Karpas-422 (cell line): Measurements from ENCODE around the gene KCNH6. TPM values are rescaled to one million over a fixed set of nuclear protein-coding genes. Genes with fewer than 3 reads are reported as not detected.

Source experiments
- DNase-seq: peaks from one replicate; pipeline ENCODE4 v3.0.0-alpha.2; 2015
- H2AFZ ChIP-seq: fragments of 200-600 bp; sonication (generic); 2 replicates; pipeline ENCODE4 v1.6.1; 2014; ENCODE audit warnings: antibody characterized with exemption, low read length, mixed read lengths
- H3K27ac ChIP-seq: fragments of 200-600 bp; sonication (generic); 2 replicates; pipeline ENCODE4 v1.5.1; 2014; ENCODE audit warnings: mild to moderate bottlenecking, low read length, moderate library complexity
- H3K27me3 ChIP-seq: fragments of 200-600 bp; sonication (generic); 2 replicates; pipeline ENCODE4 v1.6.1; 2014; ENCODE audit warnings: low read length, mixed read lengths
- H3K36me3 ChIP-seq: fragments of 200-600 bp; sonication (generic); 2 replicates; pipeline ENCODE4 v1.6.1; 2014; ENCODE audit warnings: low read length, mixed read lengths; ENCODE audit not compliant: insufficient read depth
- H3K4me1 ChIP-seq: fragments of 200-600 bp; sonication (generic); 2 replicates; pipeline ENCODE4 v1.6.1; 2014; ENCODE audit warnings: mild to moderate bottlenecking, low read length, mixed read lengths
- H3K4me2 ChIP-seq: fragments of 200-600 bp; sonication (generic); 2 replicates; pipeline ENCODE4 v1.6.1; 2014; ENCODE audit warnings: low read length, low read depth, mild to moderate bottlenecking; ENCODE audit not compliant: poor library complexity, severe bottlenecking
- H3K4me3 ChIP-seq: fragments of 200-600 bp; sonication (generic); 2 replicates; pipeline ENCODE4 v1.5.1; 2014; ENCODE audit warnings: mild to moderate bottlenecking, antibody characterized with exemption, low read length, mixed read lengths
- H3K79me2 ChIP-seq: fragments of 200-600 bp; sonication (generic); 2 replicates; pipeline ENCODE4 v1.6.1; 2014; ENCODE audit warnings: mild to moderate bottlenecking, low read length, mixed read lengths
- H3K9ac ChIP-seq: fragments of 200-600 bp; sonication (generic); 2 replicates; pipeline ENCODE4 v1.6.0; 2014; ENCODE audit warnings: low read length
- H3K9me2 ChIP-seq: fragments of 200-600 bp; sonication (generic), shearing (Covaris generic); replicated peaks from 2 replicates; pipeline ENCODE4 v1.6.0; 2014; ENCODE audit warnings: mild to moderate bottlenecking, low read length, moderate library complexity; ENCODE audit not compliant: insufficient read depth
- H3K9me3 ChIP-seq: fragments of 300-700, 200-600 bp; sonication (generic); 2 replicates; pipeline ENCODE4 v1.6.1; 2014; ENCODE audit warnings: low read length, mixed read lengths
- H4K20me1 ChIP-seq: fragments of 200-600 bp; sonication (generic); 2 replicates; pipeline ENCODE4 v1.6.1; 2014; ENCODE audit warnings: mild to moderate bottlenecking, antibody characterized with exemption, low read length, low read depth; ENCODE audit not compliant: insufficient read depth
- total RNA-seq: library from RNA; depleted of rRNA; stranded (reverse); fragments of >200 nt; shearing (Covaris generic); gene quantifications from 2 replicates; pipeline ENCODE4 v1.2.3, GENCODE V29; 2014; ENCODE audit warnings: low replicate concordance

KCNH6 gene
- total RNA-seq, 1 experiment from 2014 or later = not detected

DNA sequence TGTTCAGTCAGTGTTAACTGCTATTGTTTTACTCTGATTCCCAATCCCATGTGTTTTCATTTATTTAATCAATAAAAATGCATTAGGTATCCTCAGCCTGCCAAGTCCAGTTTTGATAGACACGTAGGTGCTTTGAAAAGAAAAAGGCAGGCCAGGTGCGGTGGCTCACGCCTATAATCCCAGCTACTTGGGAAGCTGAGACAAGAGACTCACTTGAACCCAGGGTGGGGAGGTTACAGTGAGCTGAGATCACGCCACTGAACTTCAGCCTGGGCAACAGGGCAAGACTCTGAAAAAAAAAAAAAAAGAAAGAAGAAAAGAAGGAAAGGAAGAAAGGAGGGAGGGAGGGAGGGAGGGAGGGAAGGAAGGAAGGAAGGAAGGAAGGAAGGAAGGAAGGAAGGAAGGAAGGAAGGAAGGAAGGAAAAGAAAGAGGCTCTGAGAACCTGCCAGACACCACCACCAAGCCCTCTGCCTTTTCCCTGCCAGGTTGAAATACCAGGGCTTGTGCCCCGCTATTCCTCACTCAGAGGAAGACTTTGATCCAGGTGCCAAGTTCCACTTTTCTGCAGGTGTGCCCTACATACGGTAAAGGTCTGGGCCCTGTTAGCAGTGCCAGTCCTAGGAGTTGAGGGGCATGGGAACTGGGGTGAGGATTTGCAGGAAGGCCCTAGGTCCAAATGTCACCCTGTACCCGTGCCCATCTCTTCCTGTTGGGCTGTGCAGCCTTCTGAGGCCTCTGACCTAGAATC is 10.1 kb upstream of the KCNH6 start:
- H3K9me3 ChIP-seq = no peaks in the 10 kb centered on the region
- H3K27me3 ChIP-seq = no peaks in the 10 kb centered on the region
- peaks cover 51% of the 10 kb centered on the region for H3K4me1 ChIP-seq
- no peak overlapping the region; the same call in 1 of the 2 replicates for H3K9ac ChIP-seq
- no peak for DNase-seq
- peak overlapping the region; percentile 73 for H3K4me2 ChIP-seq
- no peak overlapping the region for H2AFZ ChIP-seq
- H3K79me2 ChIP-seq = no peaks in the 10 kb centered on the region
- no peaks in the 10 kb centered on the region for H4K20me1 ChIP-seq
- no peaks in the 10 kb centered on the region for H3K9me2 ChIP-seq
- H3K4me3 ChIP-seq = no peak overlapping the region
- no peaks in the 10 kb centered on the region for H3K36me3 ChIP-seq
- H3K27ac ChIP-seq = no peak overlapping the region

GRCh38 chr17:63514477-63514876 is 8.7 kb upstream of the KCNH6 start:
- peak overlapping the region; percentile 60 for H3K4me3 ChIP-seq
- peaks cover 65% of the 10 kb centered on the region for H3K4me1 ChIP-seq
- H3K9me2 ChIP-seq = no peaks in the 10 kb centered on the region
- no peaks in the 10 kb centered on the region for H3K27me3 ChIP-seq
- DNase-seq = peak; percentile 68
- peak overlapping the region; percentile 21; the same call in 1 of the 2 replicates for H2AFZ ChIP-seq
- H3K9me3 ChIP-seq = no peaks in the 10 kb centered on the region
- no peaks in the 10 kb centered on the region for H4K20me1 ChIP-seq
- peak overlapping the region; percentile 73 for H3K4me2 ChIP-seq
- peak overlapping the region; percentile 56 for H3K9ac ChIP-seq
- H3K36me3 ChIP-seq = no peaks in the 10 kb centered on the region
- no peaks in the 10 kb centered on the region for H3K79me2 ChIP-seq
- peak overlapping the region; percentile 88 for H3K27ac ChIP-seq

GRCh38 chr17:63514974-63515373 is 8.2 kb upstream of the KCNH6 start:
- H3K4me2 ChIP-seq = peak overlapping the region; percentile 73

DNA sequence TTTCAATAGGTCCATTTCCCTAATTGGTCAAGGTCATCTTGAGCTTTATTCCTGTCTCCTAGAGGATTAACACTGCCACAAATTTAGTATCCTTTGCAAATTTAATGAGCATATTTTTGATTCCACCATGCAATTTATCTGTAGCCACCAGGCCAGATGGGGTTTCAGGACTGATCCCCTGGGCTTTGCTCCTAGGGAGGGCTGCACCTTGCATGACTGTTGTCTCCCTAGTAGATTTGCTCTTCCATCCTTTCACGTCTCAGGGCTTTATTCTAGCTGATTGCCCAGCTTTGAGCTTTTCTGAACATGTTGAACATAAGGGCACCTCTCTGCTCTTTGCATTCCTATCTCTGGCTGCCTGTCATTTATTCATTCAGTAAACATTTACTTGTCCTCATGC is 7.7 kb upstream of the KCNH6 start:
- Histone ChIP-seq H3K4me2 (peak overlapping the region; percentile 73), H3K9ac (peak overlapping the region; percentile 56), H3K27ac (peak overlapping the region; percentile 88), H3K9me3 (no peaks in the 10 kb centered on the region), H2AFZ (peak overlapping the region; percentile 21; the same call in 1 of the 2 replicates), H4K20me1 (no peaks in the 10 kb centered on the region), H3K9me2 (no peaks in the 10 kb centered on the region), H3K36me3 (no peaks in the 10 kb centered on the region), H3K4me3 (peak overlapping the region; percentile 60), H3K79me2 (no peaks in the 10 kb centered on the region), H3K27me3 (no peaks in the 10 kb centered on the region), H3K4me1 (peaks cover 75% of the 10 kb centered on the region)
- DNase-seq = peak; percentile 82

More at GRCh38 chr17:63514974-63515373, 8.2 kb upstream of the KCNH6 start:
- H2AFZ ChIP-seq = peak overlapping the region; percentile 21; the same call in 1 of the 2 replicates
- H3K9me3 ChIP-seq = no peaks in the 10 kb centered on the region
- H3K9ac ChIP-seq = peak overlapping the region; percentile 56
- no peaks in the 10 kb centered on the region for H3K9me2 ChIP-seq
- no peaks in the 10 kb centered on the region for H3K27me3 ChIP-seq
- no peaks in the 10 kb centered on the region for H3K36me3 ChIP-seq
- DNase-seq = peak; percentile 81
- peak overlapping the region; percentile 88 for H3K27ac ChIP-seq
- H3K4me1 ChIP-seq = peaks cover 70% of the 10 kb centered on the region
- no peaks in the 10 kb centered on the region for H4K20me1 ChIP-seq
- H3K4me3 ChIP-seq = peak overlapping the region; percentile 60
- no peaks in the 10 kb centered on the region for H3K79me2 ChIP-seq

GRCh38 chr17:63516910-63517824 is 6.0 kb upstream of the KCNH6 start:
- no peak for DNase-seq
- Histone ChIP-seq H3K36me3 (no peaks in the 10 kb centered on the region), H4K20me1 (no peaks in the 10 kb centered on the region), H3K9me2 (no peaks in the 10 kb centered on the region), H3K9me3 (no peaks in the 10 kb centered on the region), H3K4me1 (peaks cover 81% of the 10 kb centered on the region), H3K79me2 (no peaks in the 10 kb centered on the region), H3K27me3 (no peaks in the 10 kb centered on the region), H3K4me2 (no peak overlapping the region), H3K9ac (no peak overlapping the region), H3K27ac (no peak overlapping the region; the same call in 1 of the 2 replicates), H2AFZ (no peak overlapping the region), H3K4me3 (no peak overlapping the region)

DNA sequence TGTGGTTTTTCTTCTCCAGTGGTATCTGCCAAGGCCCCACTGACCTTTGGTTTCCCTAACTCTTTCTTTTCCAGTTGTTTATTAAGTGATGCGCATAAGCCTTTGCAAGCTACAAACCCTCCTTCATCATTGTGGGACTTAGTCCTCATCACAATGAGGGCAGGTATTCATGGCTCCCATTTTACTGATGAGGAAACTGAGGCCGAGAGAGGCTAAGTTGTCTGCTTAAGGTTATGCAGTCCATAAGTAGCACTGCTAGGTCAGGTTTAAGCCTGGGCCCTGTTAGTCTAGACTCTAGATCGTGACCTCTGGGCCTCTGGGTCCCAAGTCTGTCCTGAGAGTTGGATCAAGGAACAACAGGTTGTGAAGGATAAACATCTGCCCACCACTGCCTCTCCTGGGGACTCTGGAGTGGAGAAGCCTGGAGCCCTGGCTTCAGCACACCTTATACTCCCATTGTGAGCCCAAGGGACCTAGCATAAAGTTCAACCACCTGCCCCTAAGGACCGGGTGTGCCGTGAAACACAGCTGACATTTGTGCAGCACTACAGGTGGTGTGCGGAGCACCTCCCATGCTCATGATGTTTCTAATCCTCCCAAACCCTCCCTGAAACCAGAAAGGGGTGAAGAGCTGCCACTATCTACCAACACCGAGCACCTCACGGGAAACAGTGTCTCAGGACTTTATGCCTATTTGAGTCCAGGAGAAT is 5.2 kb upstream of the KCNH6 start:
- Histone ChIP-seq H4K20me1 (no peaks in the 10 kb centered on the region), H3K4me2 (no peak overlapping the region), H3K27ac (no peak overlapping the region; the same call in 1 of the 2 replicates), H3K79me2 (no peaks in the 10 kb centered on the region), H3K9me3 (no peaks in the 10 kb centered on the region), H3K9me2 (no peaks in the 10 kb centered on the region), H3K4me3 (no peak overlapping the region), H3K27me3 (no peaks in the 10 kb centered on the region), H2AFZ (no peak overlapping the region), H3K36me3 (no peaks in the 10 kb centered on the region), H3K4me1 (peaks cover 77% of the 10 kb centered on the region), H3K9ac (no peak overlapping the region)
- DNase-seq = no peak

- H3K27ac ChIP-seq = no peak overlapping the region
Observed at GRCh38 chr17:63519116-63519881, 3.9 kb upstream of the KCNH6 start.

More at GRCh38 chr17:63519116-63519881, 3.9 kb upstream of the KCNH6 start:
- Histone ChIP-seq H3K4me3 (no peak overlapping the region), H3K79me2 (no peaks in the 10 kb centered on the region), H3K4me1 (peaks cover 66% of the 10 kb centered on the region), H3K4me2 (no peak overlapping the region), H3K36me3 (no peaks in the 10 kb centered on the region), H3K27me3 (no peaks in the 10 kb centered on the region), H4K20me1 (no peaks in the 10 kb centered on the region), H3K9me3 (no peaks in the 10 kb centered on the region), H3K9ac (no peak overlapping the region), H3K9me2 (no peaks in the 10 kb centered on the region), H2AFZ (no peak overlapping the region)
- no peak for DNase-seq
